Measurements from ENCODE around the gene NRSN2.

The NRSN2 gene

GRCh38 chr20:346640-347316 is at the start of gene NRSN2:
TSS of gene NRSN2 (plus strand) at chr20:347111. CDS start at chr20:349644, 2,533 bp downstream.
- H3K4me3 ChIP-seq (ENCODE audit: insufficient read length, low read depth): peak within 1 kb of the TSS; percentile 70
- H3K36me3 ChIP-seq (ENCODE audit: insufficient read depth, insufficient read length, low read length): peaks cover 30% of the 10 kb centered on the region
- H3K9ac ChIP-seq (ENCODE audit: insufficient read length, low read depth): peak within 1 kb of the TSS; percentile 87
- no peaks in the 10 kb centered on the region for H3K9me3 ChIP-seq (ENCODE audit: insufficient read depth, low read length)
- no peaks in the 10 kb centered on the region for H3K27me3 ChIP-seq (ENCODE audit: insufficient read depth, insufficient read length)
- peaks cover 6% of the 10 kb centered on the region for H3K4me1 ChIP-seq (ENCODE audit: insufficient read depth, insufficient read length)
- no peak for DNase-seq (ENCODE audit: low read depth, low spot score)
- TF ChIP-seq SUZ12 (IDR thresholded peaks at IDR 0.05; ENCODE audit: extremely low read depth, insufficient read depth, insufficient read length): no peak
- TF ChIP-seq ZNF274 (IDR thresholded peaks at IDR 0.05; ENCODE audit: low read depth, low read length): no peak
- no peak for TF ChIP-seq YY1 (IDR thresholded peaks at IDR 0.05; ENCODE audit: insufficient read depth, insufficient read length)

GRCh38 chr20:297925-298775 is 48.8 kb upstream of the NRSN2 start:
- Histone ChIP-seq H3K36me3 (ENCODE audit: insufficient read depth, insufficient read length, low read length) (peaks cover 13% of the 10 kb centered on the region), H3K27me3 (ENCODE audit: insufficient read depth, insufficient read length) (peaks cover 17% of the 10 kb centered on the region), H3K9me3 (ENCODE audit: insufficient read depth, low read length) (peaks cover 10% of the 10 kb centered on the region; the same call in 1 of the 2 replicates), H3K4me3 (ENCODE audit: insufficient read length, low read depth) (peak overlapping the region; percentile 86), H3K4me1 (ENCODE audit: insufficient read depth, insufficient read length) (peaks cover 2% of the 10 kb centered on the region), H3K9ac (ENCODE audit: insufficient read length, low read depth) (peak overlapping the region; percentile 97)
- no peak for DNase-seq (ENCODE audit: low read depth, low spot score)
- no peak for TF ChIP-seq ZNF274 (IDR thresholded peaks at IDR 0.05; ENCODE audit: low read depth, low read length)
- TF ChIP-seq YY1 (IDR thresholded peaks at IDR 0.05; ENCODE audit: insufficient read depth, insufficient read length): no peak
- no peak for TF ChIP-seq SUZ12 (IDR thresholded peaks at IDR 0.05; ENCODE audit: extremely low read depth, insufficient read depth, insufficient read length)

GRCh38 chr20:298776-299391 is 48.0 kb upstream of the NRSN2 start:
- H3K4me3 ChIP-seq (ENCODE audit: insufficient read length, low read depth): peak overlapping the region; percentile 86
- H3K9me3 ChIP-seq (ENCODE audit: insufficient read depth, low read length): peaks cover 13% of the 10 kb centered on the region; the same call in 1 of the 2 replicates
- TF ChIP-seq YY1 (IDR thresholded peaks at IDR 0.05; ENCODE audit: insufficient read depth, insufficient read length) (no peak), ZNF274 (IDR thresholded peaks at IDR 0.05; ENCODE audit: low read depth, low read length) (no peak), SUZ12 (IDR thresholded peaks at IDR 0.05; ENCODE audit: extremely low read depth, insufficient read depth, insufficient read length) (no peak)
- H3K9ac ChIP-seq (ENCODE audit: insufficient read length, low read depth): peak overlapping the region; percentile 97
- H3K4me1 ChIP-seq (ENCODE audit: insufficient read depth, insufficient read length): peaks cover 2% of the 10 kb centered on the region
- H3K36me3 ChIP-seq (ENCODE audit: insufficient read depth, insufficient read length, low read length): peaks cover 13% of the 10 kb centered on the region
- no peak for DNase-seq (ENCODE audit: low read depth, low spot score)
- peaks cover 17% of the 10 kb centered on the region for H3K27me3 ChIP-seq (ENCODE audit: insufficient read depth, insufficient read length)

DNA sequence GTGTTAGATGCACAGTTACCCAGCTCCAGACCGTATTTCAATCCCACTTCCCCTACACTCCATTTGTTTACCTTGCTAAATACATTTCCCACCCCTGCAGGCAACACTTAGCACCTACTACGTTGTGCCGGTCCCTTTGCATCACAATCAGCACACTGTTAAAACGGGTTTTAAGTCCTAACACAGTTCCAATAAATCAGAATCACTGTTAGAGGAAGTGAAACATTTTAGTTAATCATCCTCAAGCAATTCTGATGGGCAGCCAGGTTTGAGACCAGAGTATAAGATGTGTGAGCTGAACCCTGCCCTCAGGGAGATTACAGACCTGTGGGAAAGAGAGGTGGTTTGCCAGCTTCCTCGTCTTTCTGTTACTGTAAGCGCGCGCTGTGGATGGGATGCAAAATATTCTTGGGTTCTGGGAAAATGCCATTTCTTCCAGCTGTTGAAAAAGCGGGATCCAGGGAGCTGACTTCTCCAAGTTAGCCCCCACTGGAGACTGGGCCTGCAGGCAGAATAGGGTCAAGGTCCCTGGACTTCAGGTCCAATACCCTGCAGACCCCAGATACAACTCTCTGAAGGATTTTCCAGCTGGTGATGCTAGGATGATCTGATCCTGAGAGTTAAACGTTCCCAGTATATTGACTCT is 46.4 kb upstream of the NRSN2 start:
- H3K4me1 ChIP-seq (ENCODE audit: insufficient read depth, insufficient read length): peaks cover 2% of the 10 kb centered on the region
- no peak for DNase-seq (ENCODE audit: low read depth, low spot score)
- peaks cover 6% of the 10 kb centered on the region for H3K27me3 ChIP-seq (ENCODE audit: insufficient read depth, insufficient read length)
- H3K9me3 ChIP-seq (ENCODE audit: insufficient read depth, low read length): peaks cover 13% of the 10 kb centered on the region; the same call in 1 of the 2 replicates
- TF ChIP-seq SUZ12 (IDR thresholded peaks at IDR 0.05; ENCODE audit: extremely low read depth, insufficient read depth, insufficient read length): no peak
- no peak for TF ChIP-seq YY1 (IDR thresholded peaks at IDR 0.05; ENCODE audit: insufficient read depth, insufficient read length)
- TF ChIP-seq ZNF274 (IDR thresholded peaks at IDR 0.05; ENCODE audit: low read depth, low read length): no peak
- H3K36me3 ChIP-seq (ENCODE audit: insufficient read depth, insufficient read length, low read length): peaks cover 13% of the 10 kb centered on the region
- peak overlapping the region; percentile 9 for H3K4me3 ChIP-seq (ENCODE audit: insufficient read length, low read depth)
- peak overlapping the region; percentile 52 for H3K9ac ChIP-seq (ENCODE audit: insufficient read length, low read depth)

DNA sequence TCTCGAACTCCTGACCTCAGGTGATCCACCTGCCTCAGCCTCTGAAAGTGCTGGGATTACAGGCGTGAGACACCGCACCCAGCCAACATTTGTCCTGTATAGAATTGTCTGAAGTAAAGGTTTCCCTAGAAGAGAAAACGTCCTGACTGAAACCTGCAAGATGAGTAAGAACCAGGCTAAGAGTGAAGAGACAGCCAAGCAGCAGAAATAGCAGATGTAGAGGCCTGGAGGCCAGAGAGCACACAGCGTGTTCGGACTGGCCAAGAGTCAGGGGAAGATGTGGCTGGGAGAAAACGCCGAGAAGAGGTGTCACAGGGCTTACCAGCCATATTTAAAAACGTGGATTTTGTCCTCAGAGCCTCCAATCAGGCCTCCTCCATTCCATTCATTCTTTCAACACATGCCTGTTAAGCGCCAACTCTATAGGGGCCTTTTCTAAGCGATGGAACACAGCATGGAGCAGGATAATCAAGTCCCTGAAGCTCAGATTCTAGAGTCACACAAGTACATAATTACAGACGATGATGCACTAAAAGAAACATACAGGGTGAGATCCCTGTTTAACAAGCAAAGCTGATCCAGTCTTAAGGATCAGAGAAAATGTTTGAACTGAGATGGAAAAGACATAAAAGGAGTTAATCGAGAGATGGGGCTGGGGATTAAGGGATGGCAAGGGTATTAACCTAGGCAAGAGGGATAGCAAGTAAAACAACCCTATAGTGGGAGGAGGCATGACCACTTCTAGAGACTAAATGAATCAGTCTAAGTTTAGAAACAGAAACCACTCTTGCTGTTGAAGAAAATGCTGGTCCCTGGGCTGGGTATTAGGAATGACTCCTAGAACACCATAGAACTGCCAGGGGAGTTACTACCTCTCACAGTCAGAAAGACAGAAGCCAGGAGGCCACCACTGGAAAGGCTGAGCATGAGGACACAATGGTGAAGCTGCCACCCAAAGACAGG is 44.7 kb upstream of the NRSN2 start:
- TF ChIP-seq ZNF274 (IDR thresholded peaks at IDR 0.05; ENCODE audit: low read depth, low read length) (no peak), YY1 (IDR thresholded peaks at IDR 0.05; ENCODE audit: insufficient read depth, insufficient read length) (no peak), SUZ12 (IDR thresholded peaks at IDR 0.05; ENCODE audit: extremely low read depth, insufficient read depth, insufficient read length) (no peak)
- peaks cover 2% of the 10 kb centered on the region for H3K4me1 ChIP-seq (ENCODE audit: insufficient read depth, insufficient read length)

GRCh38 chr20:305745-306144 is 41.2 kb upstream of the NRSN2 start:
- no peaks in the 10 kb centered on the region for H3K27me3 ChIP-seq (ENCODE audit: insufficient read depth, insufficient read length)
- no peaks in the 10 kb centered on the region for H3K36me3 ChIP-seq (ENCODE audit: insufficient read depth, insufficient read length, low read length)
- H3K4me3 ChIP-seq (ENCODE audit: insufficient read length, low read depth): no peak overlapping the region
- H3K4me1 ChIP-seq (ENCODE audit: insufficient read depth, insufficient read length): peaks cover 2% of the 10 kb centered on the region
- no peak overlapping the region for H3K9ac ChIP-seq (ENCODE audit: insufficient read length, low read depth)
- peaks cover 8% of the 10 kb centered on the region; the same call in 1 of the 2 replicates for H3K9me3 ChIP-seq (ENCODE audit: insufficient read depth, low read length)
- DNase-seq (ENCODE audit: low read depth, low spot score): no peak
- no peak for TF ChIP-seq SUZ12 (IDR thresholded peaks at IDR 0.05; ENCODE audit: extremely low read depth, insufficient read depth, insufficient read length)

More for the DNA sequence above, 44.7 kb upstream of the NRSN2 start:
- Histone ChIP-seq H3K9me3 (ENCODE audit: insufficient read depth, low read length) (peaks cover 13% of the 10 kb centered on the region; the same call in 1 of the 2 replicates), H3K36me3 (ENCODE audit: insufficient read depth, insufficient read length, low read length) (peaks cover 13% of the 10 kb centered on the region), H3K9ac (ENCODE audit: insufficient read length, low read depth) (no peak overlapping the region), H3K27me3 (ENCODE audit: insufficient read depth, insufficient read length) (no peaks in the 10 kb centered on the region), H3K4me3 (ENCODE audit: insufficient read length, low read depth) (no peak overlapping the region)
- no peak for DNase-seq (ENCODE audit: low read depth, low spot score)

Measured in NT2/D1 (cell line).